HCT116 (cell line): ENCODE data around the gene SIL1. TPM values are rescaled to one million over a fixed set of nuclear protein-coding genes. Genes with fewer than 3 reads are reported as not detected.

Experiments
- ATAC-seq: fragments of 200-7000 bp; cut with Tn5 transposase; 2 replicates; pipeline ENCODE4 v1.9.1; 2020; ENCODE audit warnings: mild to moderate bottlenecking, moderate library complexity
- BruUV-seq: library from RNA; stranded (reverse); fragments of 400-500 nt; replicated peaks from 2 replicates; lab custom pipeline; 2021; lab: Mats Ljungman, UMichigan
- CTCF ChIA-PET: fragments of 300-600 bp; sonication (Branson Sonifier 250); formaldehyde crosslinking; loops from one replicate; lab custom pipeline; 2021; ENCODE audit warnings: antibody characterized with exemption; lab: Charles Lee
- POLR2A ChIA-PET: fragments of 300-600, 350-600 bp; sonication (Branson Sonifier 250); formaldehyde crosslinking; loops from one replicate; lab custom pipeline; 2021; ENCODE audit warnings: antibody characterized with exemption; lab: Charles Lee
- RAD21 ChIA-PET, 2 experiments: fragments of 300-600 bp; sonication (Branson Sonifier 250); formaldehyde crosslinking; loops; one replicate each; lab custom pipeline; 2023; ENCODE audit warnings: low total read pairs in 2 of 2; ENCODE audit not compliant: uncharacterized antibody in 2 of 2, unreplicated experiment in 2 of 2, low non-redundant PET in 1 of 2; lab: Charles Lee
- DNase-seq: peaks from one replicate; pipeline ENCODE4 v3.0.0-alpha.2; 2010; ENCODE audit warnings: low read depth, low spot score
- H2AFZ ChIP-seq: fragments of 200-600 bp; shearing (Covaris generic), sonication (generic); 2 replicates; pipeline ENCODE4 v1.6.1; 2017; ENCODE audit warnings: low read depth, mixed run types, mixed read lengths, antibody characterized with exemption, low read length; ENCODE audit not compliant: poor library complexity, severe bottlenecking
- H3K27ac ChIP-seq: 2 replicates; pipeline ENCODE4 v1.5.1; 2012; ENCODE audit warnings: low read depth, low read length
- H3K27me3 ChIP-seq: fragments of 200-600 bp; sonication (generic); 2 replicates; pipeline ENCODE4 v1.6.1; 2016; ENCODE audit warnings: mixed run types, low read length, mixed read lengths; ENCODE audit not compliant: insufficient read depth
- H3K36me3 ChIP-seq, 2 experiments: fragments of 200-500 bp in 1 of 2; fragments of 200-600 bp in 1 of 2; sonication (Bioruptor generic) in 1 of 2; sonication (generic) in 1 of 2; 2 replicates each; pipeline versions ENCODE4 v1.5.1 to v1.6.1; 2014 to 2016; ENCODE audit warnings: low read length in 2 of 2, inconsistent platforms in 1 of 2, mixed read lengths in 1 of 2, mixed run types in 1 of 2; ENCODE audit not compliant: insufficient read depth in 2 of 2, control insufficient read depth in 1 of 2
- H3K4me1 ChIP-seq, 2 experiments: fragments of 200-600 bp in 1 of 2; sonication (generic) in 1 of 2; 2 replicates each; pipeline versions ENCODE4 v1.5.1 to v1.6.1; 2012 to 2017; ENCODE audit warnings: low read length in 2 of 2, inconsistent platforms in 1 of 2, mild to moderate bottlenecking in 1 of 2, mixed read lengths in 1 of 2, mixed run types in 1 of 2, moderate library complexity in 1 of 2; ENCODE audit not compliant: insufficient read depth in 2 of 2, control insufficient read depth in 1 of 2
- H3K4me2 ChIP-seq: fragments of 200-600 bp; sonication (generic); 2 replicates; pipeline ENCODE4 v1.6.1; 2017; ENCODE audit warnings: mixed run types, low read length, mixed read lengths
- H3K4me3 ChIP-seq, 2 experiments: fragments of 200-600 bp in 1 of 2; sonication (generic) in 1 of 2; replicated peaks in 1 of 2; 2 replicates each; pipeline ENCODE4 v1.5.1; 2011 to 2016; ENCODE audit warnings: low read length in 2 of 2, control low read depth in 1 of 2, low read depth in 1 of 2, mild to moderate bottlenecking in 1 of 2, mixed read lengths in 1 of 2, mixed run types in 1 of 2
- H3K79me2 ChIP-seq: fragments of 200-600 bp; sonication (generic); 2 replicates; pipeline ENCODE4 v1.6.1; 2017; ENCODE audit warnings: mild to moderate bottlenecking, mixed run types, low read length, moderate library complexity, mixed read lengths; ENCODE audit not compliant: insufficient read depth
- H3K9ac ChIP-seq: fragments of 200-600 bp; sonication (generic); 2 replicates; pipeline ENCODE4 v1.6.1; 2016; ENCODE audit warnings: low read length, mixed read lengths
- H3K9me2 ChIP-seq: fragments of 200-600 bp; sonication (generic), shearing (Covaris generic); 2 replicates; pipeline ENCODE4 v1.6.1; 2017; ENCODE audit warnings: mixed run types, mild to moderate bottlenecking, moderate library complexity; ENCODE audit not compliant: insufficient read depth
- H3K9me3 ChIP-seq, 2 experiments: fragments of 200-500 bp in 1 of 2; fragments of 200-600 bp in 1 of 2; sonication (Bioruptor generic) in 1 of 2; sonication (generic) in 1 of 2; 2 replicates each; pipeline ENCODE4 v1.6.1; 2014 to 2017; ENCODE audit warnings: low read length in 2 of 2, mixed read lengths in 2 of 2, inconsistent platforms in 1 of 2, low read depth in 1 of 2, mild to moderate bottlenecking in 1 of 2, mixed run types in 1 of 2, moderate library complexity in 1 of 2; ENCODE audit not compliant: control insufficient read depth in 1 of 2, insufficient read depth in 1 of 2
- H4K20me1 ChIP-seq: fragments of 200-600 bp; sonication (generic), shearing (Covaris generic); 2 replicates; pipeline ENCODE4 v1.6.1; 2017; ENCODE audit warnings: mixed run types, mild to moderate bottlenecking, moderate library complexity; ENCODE audit not compliant: insufficient read depth
- CBX3 ChIP-seq: IDR thresholded peaks from 2 replicates; pipeline ENCODE4 v1.6.1; 2012; ENCODE audit warnings: low read depth
- CEBPB ChIP-seq: IDR thresholded peaks from 2 replicates; pipeline ENCODE4 v1.6.1; 2012; ENCODE audit warnings: low read depth
- EGR1 ChIP-seq: IDR thresholded peaks from 2 replicates; pipeline ENCODE4 v1.6.1; 2012; ENCODE audit warnings: low read depth
- ELF1 ChIP-seq: IDR thresholded peaks from 2 replicates; pipeline ENCODE4 v1.6.1; 2012; ENCODE audit warnings: low read depth, borderline replicate concordance
- EZH2 ChIP-seq: fragments of 200-600 bp; sonication (generic); IDR thresholded peaks from 2 replicates; pipeline ENCODE4 v1.6.1; 2017; ENCODE audit warnings: antibody characterized with exemption, mixed run types
- EZH2phosphoT487 ChIP-seq: fragments of 200-600 bp; IDR thresholded peaks from 2 replicates; pipeline ENCODE4 v1.6.1; 2018; ENCODE audit warnings: antibody characterized with exemption, borderline replicate concordance
- FOSL1 ChIP-seq: IDR thresholded peaks from 2 replicates; pipeline ENCODE4 v1.6.1; 2012; ENCODE audit warnings: low read depth
- POLR2AphosphoS5 ChIP-seq: IDR thresholded peaks from 2 replicates; pipeline ENCODE4 v1.6.1; 2011; ENCODE audit warnings: mild to moderate bottlenecking, low read depth, low read length, moderate library complexity
- SIN3A ChIP-seq: IDR thresholded peaks from 2 replicates; pipeline ENCODE4 v1.6.1; 2012; ENCODE audit warnings: low read depth
- SP1 ChIP-seq: IDR thresholded peaks from 2 replicates; pipeline ENCODE4 v1.6.1; 2012; ENCODE audit warnings: low read depth
- TCF7L2 ChIP-seq: IDR thresholded peaks from 2 replicates; pipeline ENCODE4 v1.7.0; 2011; ENCODE audit warnings: borderline replicate concordance, inconsistent platforms; ENCODE audit not compliant: insufficient read depth, insufficient read length; ENCODE audit errors: extremely low read depth
- YY1 ChIP-seq: IDR thresholded peaks from 2 replicates; pipeline ENCODE4 v1.6.1; 2011; ENCODE audit warnings: low read length, low read depth, moderate library complexity, mild to moderate bottlenecking; ENCODE audit not compliant: insufficient replicate concordance; ENCODE audit errors: extremely low read depth
- ZFX ChIP-seq: fragments of 450-650 bp; IDR thresholded peaks from 2 replicates; pipeline ENCODE4 v1.6.1; 2017
- ZNF274 ChIP-seq: fragments of 200-500 bp; sonication (Bioruptor generic); IDR thresholded peaks from 2 replicates; pipeline ENCODE4 v1.6.1; 2014; ENCODE audit warnings: mild to moderate bottlenecking, low read depth, low read length, inconsistent platforms
- intact Hi-C: fragments of 100-400 bp; cut with micrococcal nuclease; formaldehyde crosslinking; loops from 2 replicates; pipeline ENCODE4 v1.10.0; 2022
- total RNA-seq: library from RNA; stranded (reverse); gene quantifications from one replicate; pipeline ENCODE4 v1.2.1, GENCODE V29; 2021; ENCODE audit not compliant: unreplicated experiment
- TF ChIP-seq, protein P1 (sequence below): IDR thresholded peaks from 2 replicates; pipeline ENCODE4 v1.6.1; 2012
- TF ChIP-seq, protein P2 (sequence below), 3 experiments: fragments of 200-600 bp in 1 of 3; sonication (generic) in 1 of 3; IDR thresholded peaks in 2 of 3; conservative IDR thresholded peaks in 1 of 3; 2 replicates each; pipeline ENCODE4 v1.5.1; 2012 to 2017; ENCODE audit warnings: low read depth in 2 of 3, low read length in 2 of 3, antibody characterized with exemption in 1 of 3, borderline replicate concordance in 1 of 3, control low read depth in 1 of 3, mild to moderate bottlenecking in 1 of 3, mixed read lengths in 1 of 3, mixed run types in 1 of 3, moderate library complexity in 1 of 3; ENCODE audit not compliant: insufficient read depth in 1 of 3
- TF ChIP-seq, protein P3 (sequence below): IDR thresholded peaks from 2 replicates; pipeline ENCODE4 v1.6.1; 2012; ENCODE audit warnings: low read depth
- TF ChIP-seq, protein P4 (sequence below): IDR thresholded peaks from 2 replicates; pipeline ENCODE4 v1.6.1; 2012
- TF ChIP-seq, protein P5 (sequence below): IDR thresholded peaks from 2 replicates; pipeline ENCODE4 v1.6.1; 2011; ENCODE audit warnings: mild to moderate bottlenecking, low read length, moderate library complexity; ENCODE audit not compliant: insufficient replicate concordance; ENCODE audit errors: extremely low read depth

SIL1 gene
- total RNA-seq, 1 experiment from 2014 or later: 34.0 TPM

DNA sequence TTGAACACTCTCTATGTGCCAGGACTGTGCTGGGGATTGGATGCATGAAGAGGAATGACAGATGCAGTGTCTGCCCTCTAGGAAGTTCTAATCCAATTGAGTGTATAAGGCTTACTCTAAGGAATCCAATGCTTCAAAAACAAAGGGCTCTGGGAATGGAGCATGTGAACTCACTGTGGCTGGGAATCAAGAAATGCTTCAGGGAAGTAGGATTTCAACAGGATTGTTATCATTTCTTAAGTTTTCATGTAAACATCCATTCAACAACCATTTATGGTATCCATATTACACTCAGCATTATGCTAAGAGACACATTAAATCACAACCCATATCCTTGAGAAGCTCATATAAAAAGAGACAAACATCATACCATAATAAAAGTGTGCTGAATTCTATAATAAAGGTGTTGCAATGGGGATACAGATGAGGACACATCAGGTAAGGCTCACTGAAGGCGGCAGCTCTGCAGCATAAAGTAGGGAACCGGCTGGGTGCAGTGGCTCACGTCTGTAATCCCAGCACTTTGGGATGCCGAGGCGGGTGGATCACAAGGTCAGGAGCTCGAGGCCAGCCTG, 11.3 kb downstream of the SIL1 start:
- POLR2A ChIA-PET: no interaction called here
- intact Hi-C loops: no loop called here
- Histone ChIP-seq H2AFZ (no peak overlapping the region), H3K4me1 (peaks cover 7 to 11% of the 10 kb centered on the region in 2 experiments; a peak in 3 of 4 replicates), H3K9me2 (no peaks in the 10 kb centered on the region), H3K4me2 (no peak overlapping the region), H3K27me3 (no peaks in the 10 kb centered on the region), H3K27ac (no peak overlapping the region), H3K36me3 (no peaks in the 10 kb centered on the region)
- no peak for TF ChIP-seq SIN3A
- TF ChIP-seq POLR2AphosphoS5: no peak
- no peak for TF ChIP-seq ZNF274
- no peak for TF ChIP-seq FOSL1
- no peak for TF ChIP-seq TCF7L2
- no peak for TF ChIP-seq EZH2phosphoT487
- TF ChIP-seq, protein P1, sequence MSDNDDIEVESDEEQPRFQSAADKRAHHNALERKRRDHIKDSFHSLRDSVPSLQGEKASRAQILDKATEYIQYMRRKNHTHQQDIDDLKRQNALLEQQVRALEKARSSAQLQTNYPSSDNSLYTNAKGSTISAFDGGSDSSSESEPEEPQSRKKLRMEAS: no peak
- no peak for TF ChIP-seq EZH2
- TF ChIP-seq YY1: no peak
- TF ChIP-seq EGR1: no peak
- TF ChIP-seq, protein P2, sequence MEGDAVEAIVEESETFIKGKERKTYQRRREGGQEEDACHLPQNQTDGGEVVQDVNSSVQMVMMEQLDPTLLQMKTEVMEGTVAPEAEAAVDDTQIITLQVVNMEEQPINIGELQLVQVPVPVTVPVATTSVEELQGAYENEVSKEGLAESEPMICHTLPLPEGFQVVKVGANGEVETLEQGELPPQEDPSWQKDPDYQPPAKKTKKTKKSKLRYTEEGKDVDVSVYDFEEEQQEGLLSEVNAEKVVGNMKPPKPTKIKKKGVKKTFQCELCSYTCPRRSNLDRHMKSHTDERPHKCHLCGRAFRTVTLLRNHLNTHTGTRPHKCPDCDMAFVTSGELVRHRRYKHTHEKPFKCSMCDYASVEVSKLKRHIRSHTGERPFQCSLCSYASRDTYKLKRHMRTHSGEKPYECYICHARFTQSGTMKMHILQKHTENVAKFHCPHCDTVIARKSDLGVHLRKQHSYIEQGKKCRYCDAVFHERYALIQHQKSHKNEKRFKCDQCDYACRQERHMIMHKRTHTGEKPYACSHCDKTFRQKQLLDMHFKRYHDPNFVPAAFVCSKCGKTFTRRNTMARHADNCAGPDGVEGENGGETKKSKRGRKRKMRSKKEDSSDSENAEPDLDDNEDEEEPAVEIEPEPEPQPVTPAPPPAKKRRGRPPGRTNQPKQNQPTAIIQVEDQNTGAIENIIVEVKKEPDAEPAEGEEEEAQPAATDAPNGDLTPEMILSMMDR (IDR thresholded peaks at IDR 0.05 in 2 of 3, conservative IDR thresholded peaks at IDR 0.05 in 1 of 3; ENCODE audit: borderline replicate concordance in 1 of 3, insufficient read depth in 1 of 3, low read depth in 2 of 3, low read length in 2 of 3): no peak
- TF ChIP-seq, protein P3, sequence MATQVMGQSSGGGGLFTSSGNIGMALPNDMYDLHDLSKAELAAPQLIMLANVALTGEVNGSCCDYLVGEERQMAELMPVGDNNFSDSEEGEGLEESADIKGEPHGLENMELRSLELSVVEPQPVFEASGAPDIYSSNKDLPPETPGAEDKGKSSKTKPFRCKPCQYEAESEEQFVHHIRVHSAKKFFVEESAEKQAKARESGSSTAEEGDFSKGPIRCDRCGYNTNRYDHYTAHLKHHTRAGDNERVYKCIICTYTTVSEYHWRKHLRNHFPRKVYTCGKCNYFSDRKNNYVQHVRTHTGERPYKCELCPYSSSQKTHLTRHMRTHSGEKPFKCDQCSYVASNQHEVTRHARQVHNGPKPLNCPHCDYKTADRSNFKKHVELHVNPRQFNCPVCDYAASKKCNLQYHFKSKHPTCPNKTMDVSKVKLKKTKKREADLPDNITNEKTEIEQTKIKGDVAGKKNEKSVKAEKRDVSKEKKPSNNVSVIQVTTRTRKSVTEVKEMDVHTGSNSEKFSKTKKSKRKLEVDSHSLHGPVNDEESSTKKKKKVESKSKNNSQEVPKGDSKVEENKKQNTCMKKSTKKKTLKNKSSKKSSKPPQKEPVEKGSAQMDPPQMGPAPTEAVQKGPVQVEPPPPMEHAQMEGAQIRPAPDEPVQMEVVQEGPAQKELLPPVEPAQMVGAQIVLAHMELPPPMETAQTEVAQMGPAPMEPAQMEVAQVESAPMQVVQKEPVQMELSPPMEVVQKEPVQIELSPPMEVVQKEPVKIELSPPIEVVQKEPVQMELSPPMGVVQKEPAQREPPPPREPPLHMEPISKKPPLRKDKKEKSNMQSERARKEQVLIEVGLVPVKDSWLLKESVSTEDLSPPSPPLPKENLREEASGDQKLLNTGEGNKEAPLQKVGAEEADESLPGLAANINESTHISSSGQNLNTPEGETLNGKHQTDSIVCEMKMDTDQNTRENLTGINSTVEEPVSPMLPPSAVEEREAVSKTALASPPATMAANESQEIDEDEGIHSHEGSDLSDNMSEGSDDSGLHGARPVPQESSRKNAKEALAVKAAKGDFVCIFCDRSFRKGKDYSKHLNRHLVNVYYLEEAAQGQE: no peak
- TF ChIP-seq SP1: no peak
- TF ChIP-seq ELF1: no peak
- TF ChIP-seq CEBPB: no peak
- TF ChIP-seq, protein P4, sequence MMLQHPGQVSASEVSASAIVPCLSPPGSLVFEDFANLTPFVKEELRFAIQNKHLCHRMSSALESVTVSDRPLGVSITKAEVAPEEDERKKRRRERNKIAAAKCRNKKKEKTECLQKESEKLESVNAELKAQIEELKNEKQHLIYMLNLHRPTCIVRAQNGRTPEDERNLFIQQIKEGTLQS: no peak
- no peak for TF ChIP-seq ZFX
- TF ChIP-seq CBX3: no peak
- TF ChIP-seq, protein P5, sequence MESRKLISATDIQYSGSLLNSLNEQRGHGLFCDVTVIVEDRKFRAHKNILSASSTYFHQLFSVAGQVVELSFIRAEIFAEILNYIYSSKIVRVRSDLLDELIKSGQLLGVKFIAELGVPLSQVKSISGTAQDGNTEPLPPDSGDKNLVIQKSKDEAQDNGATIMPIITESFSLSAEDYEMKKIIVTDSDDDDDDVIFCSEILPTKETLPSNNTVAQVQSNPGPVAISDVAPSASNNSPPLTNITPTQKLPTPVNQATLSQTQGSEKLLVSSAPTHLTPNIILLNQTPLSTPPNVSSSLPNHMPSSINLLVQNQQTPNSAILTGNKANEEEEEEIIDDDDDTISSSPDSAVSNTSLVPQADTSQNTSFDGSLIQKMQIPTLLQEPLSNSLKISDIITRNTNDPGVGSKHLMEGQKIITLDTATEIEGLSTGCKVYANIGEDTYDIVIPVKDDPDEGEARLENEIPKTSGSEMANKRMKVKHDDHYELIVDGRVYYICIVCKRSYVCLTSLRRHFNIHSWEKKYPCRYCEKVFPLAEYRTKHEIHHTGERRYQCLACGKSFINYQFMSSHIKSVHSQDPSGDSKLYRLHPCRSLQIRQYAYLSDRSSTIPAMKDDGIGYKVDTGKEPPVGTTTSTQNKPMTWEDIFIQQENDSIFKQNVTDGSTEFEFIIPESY: no peak
- TF ChIP-seq, all 23 proteins: peak for 0
- ChIA-PET CTCF (interaction anchor here (1.2 kb wide), 1 partner anchor 11 kb away, joined by 3 read pairs; the partner anchor contains the start of gene SIL1), RAD21 (no interaction called here)
- Histone ChIP-seq H3K79me2 (0 out of 2 replicates have a peak, but pooled peaks cover 9% of the 10 kb centered on the region), H3K4me3 (no peak overlapping the region), H4K20me1 (no peaks in the 10 kb centered on the region), H3K9me3 (no peaks in the 10 kb centered on the region), H3K9ac (no peak overlapping the region)
- no peak for ATAC-seq
- no peak for DNase-seq
- BruUV-seq: no TSS peak
